HG02943 (cell line): ENCODE data around the gene ANO4.
"Not testable (repeated sequence)": the region's sequence is repeated elsewhere in the genome, so short reads cannot be mapped to it uniquely, and the experiment has no call there.

Experiments
- ATAC-seq: cut with Tn5 transposase; IDR thresholded peaks from one replicate; pipeline ENCODE4 v1.9.1; 2021; ENCODE audit warnings: mild to moderate bottlenecking, low read depth, moderate library complexity; ENCODE audit not compliant: unreplicated experiment

ANO4 gene

GRCh38 chr12:101027200-101027599 lies 232.6 kb downstream of the ANO4 start:
- no peak for ATAC-seq

GRCh38 chr12:101027816-101028215 lies 233.2 kb downstream of the ANO4 start:
- ATAC-seq, result no peak

- no peak for ATAC-seq
Observed at GRCh38 chr12:101038289-101038871, 243.8 kb downstream of the ANO4 start.

- no peak for ATAC-seq
Observed at GRCh38 chr12:101039848-101040531, 245.4 kb downstream of the ANO4 start.

- no peak for ATAC-seq
Observed at GRCh38 chr12:101040936-101041335, 246.4 kb downstream of the ANO4 start.

GRCh38 chr12:101042211-101042610 lies 247.6 kb downstream of the ANO4 start:
- ATAC-seq, result no peak

- no peak for ATAC-seq
Observed at GRCh38 chr12:101044512-101045059, 250.0 kb downstream of the ANO4 start.

GRCh38 chr12:101045486-101046464 lies 251.2 kb downstream of the ANO4 start:
- ATAC-seq, result no peak

GRCh38 chr12:101047652-101048051 lies 253.1 kb downstream of the ANO4 start:
- ATAC-seq, result no peak

- ATAC-seq, result no peak
Observed at GRCh38 chr12:101050631-101051030, 256.1 kb downstream of the ANO4 start.

- ATAC-seq, result no peak
Observed at GRCh38 chr12:101051151-101051550, 256.6 kb downstream of the ANO4 start.

GRCh38 chr12:101051901-101052550 lies 257.4 kb downstream of the ANO4 start:
- ATAC-seq, result no peak

GRCh38 chr12:101053203-101053602 lies 258.6 kb downstream of the ANO4 start:
- no peak for ATAC-seq

GRCh38 chr12:101055940-101056339 lies 261.4 kb downstream of the ANO4 start:
- ATAC-seq, result no peak

GRCh38 chr12:101062508-101062907 lies 267.9 kb downstream of the ANO4 start:
- not testable (repeated sequence) for ATAC-seq

GRCh38 chr12:101064721-101065120 lies 270.1 kb downstream of the ANO4 start:
- no peak for ATAC-seq

GRCh38 chr12:101066489-101066888 lies 271.9 kb downstream of the ANO4 start:
- no peak for ATAC-seq

- ATAC-seq, result no peak
Observed at GRCh38 chr12:101068402-101068801, 273.8 kb downstream of the ANO4 start.

GRCh38 chr12:101068836-101069235 lies 274.3 kb downstream of the ANO4 start:
- ATAC-seq, result no peak

- ATAC-seq, result no peak
Observed at GRCh38 chr12:101074940-101075680, 280.5 kb downstream of the ANO4 start.
